Activated CD4-positive, alpha-beta T cell treated with anti-CD3 and anti-CD28 coated beads, Interleukin-2, amount 50 U/mL, for 24 hours (primary cell): ENCODE measurements around the gene CLDN24.

ENCODE experiments used
- DNase-seq, 2 donors: peaks; one replicate each; pipeline ENCODE4 v3.0.0-alpha.2; 2020; ENCODE audit warnings: low read depth in 1 of 2, low spot score in 1 of 2

CLDN24 gene

DNA sequence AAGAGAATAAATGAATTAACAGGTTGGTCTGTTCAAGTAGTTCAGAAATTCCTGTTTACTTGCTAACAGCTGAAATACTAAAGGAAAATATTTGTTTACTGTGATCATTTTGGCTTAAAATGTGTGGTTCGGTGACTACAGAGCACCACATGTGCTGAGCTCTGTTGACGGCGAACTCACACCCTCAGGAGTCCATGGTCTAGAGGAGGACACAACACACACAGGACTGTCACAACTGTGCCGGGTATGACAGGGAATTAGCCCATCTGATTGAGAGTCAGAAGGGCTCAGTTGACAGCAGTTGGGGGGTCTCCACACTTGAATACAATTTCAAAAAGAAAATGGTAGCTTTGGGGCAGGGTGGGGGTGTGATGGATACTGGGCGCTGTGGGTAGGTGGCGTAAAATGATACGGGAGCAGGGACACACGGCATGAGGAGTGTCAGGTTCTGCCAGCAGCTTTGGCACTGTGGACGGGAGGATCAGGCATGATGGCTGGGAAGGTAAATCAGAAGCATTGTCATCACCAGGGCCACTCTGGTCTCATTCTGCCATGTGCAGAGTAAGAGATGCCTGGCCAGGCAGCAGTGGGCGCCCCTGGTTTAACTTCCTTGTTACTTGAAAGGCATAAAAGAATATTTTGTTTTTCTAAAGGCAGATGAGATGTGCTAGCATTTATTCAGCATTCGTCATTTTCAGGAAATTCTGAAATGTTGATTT lies 35.5 kb downstream of the CLDN24 start:
- DNase-seq, result no peak

DNA sequence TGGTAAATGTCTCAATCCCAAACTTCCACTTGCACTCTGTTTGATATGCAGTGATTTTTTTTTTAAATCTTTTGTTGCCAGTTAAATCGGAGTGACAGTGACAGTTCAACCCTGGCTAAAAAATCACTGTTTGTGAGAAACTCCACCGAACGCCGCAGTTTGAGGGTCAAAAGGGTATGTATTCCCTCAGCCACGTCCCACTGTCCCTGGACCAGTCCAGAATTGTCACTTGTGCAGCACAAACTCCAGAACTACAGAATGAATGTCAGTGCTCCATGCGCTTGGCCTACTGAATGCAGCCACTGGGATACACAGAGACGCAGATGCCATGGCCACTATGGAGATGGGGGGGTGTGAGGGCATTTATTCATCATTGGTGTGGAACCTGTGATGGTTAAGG lies 36.3 kb downstream of the CLDN24 start:
- DNase-seq, result no peak

DNA sequence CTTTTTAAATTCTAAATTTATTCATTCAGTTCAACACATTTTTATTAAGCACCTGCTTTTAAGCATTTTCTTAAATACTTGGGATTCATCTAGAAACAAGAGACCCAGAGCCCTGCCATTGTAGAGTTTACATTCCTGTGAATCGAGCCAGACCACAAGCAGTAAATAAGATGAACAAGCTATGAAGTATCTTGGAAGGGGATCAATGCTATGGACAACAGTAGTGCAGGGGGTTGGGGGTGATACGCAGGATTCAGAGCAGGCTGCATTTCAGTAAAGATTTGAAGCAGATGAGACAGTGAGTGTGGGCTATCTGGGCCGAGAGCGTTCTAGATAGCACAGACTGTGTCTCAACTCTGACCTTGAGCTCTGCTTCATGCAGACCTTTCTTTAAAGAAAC lies 37.3 kb downstream of the CLDN24 start:
- no peak for DNase-seq

DNA sequence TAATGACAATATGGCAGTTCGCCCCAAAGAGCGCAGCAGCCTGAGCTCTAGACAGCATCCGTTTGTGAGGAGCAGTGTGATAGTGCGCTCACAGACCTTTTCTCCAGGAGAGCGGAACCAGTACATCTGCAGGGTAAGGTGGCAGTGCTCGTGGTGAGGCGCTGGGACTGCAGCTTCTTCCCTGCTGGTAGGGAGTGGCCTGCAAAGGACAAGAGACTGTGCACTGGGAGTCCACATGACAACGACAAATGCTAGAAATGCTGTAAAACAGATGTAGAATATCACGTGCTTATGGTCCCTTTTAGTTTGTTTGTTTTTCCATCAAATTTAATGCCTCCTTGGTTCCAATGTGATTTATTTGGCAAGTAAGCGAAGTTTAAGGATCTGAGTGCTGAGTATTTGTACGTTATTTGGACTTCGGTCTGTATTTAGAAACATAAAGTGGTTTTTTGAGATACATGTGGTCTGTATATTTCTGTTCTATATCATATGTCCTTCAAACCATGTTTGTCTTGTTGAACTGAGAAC lies 37.9 kb downstream of the CLDN24 start:
- DNase-seq, result no peak

DNA sequence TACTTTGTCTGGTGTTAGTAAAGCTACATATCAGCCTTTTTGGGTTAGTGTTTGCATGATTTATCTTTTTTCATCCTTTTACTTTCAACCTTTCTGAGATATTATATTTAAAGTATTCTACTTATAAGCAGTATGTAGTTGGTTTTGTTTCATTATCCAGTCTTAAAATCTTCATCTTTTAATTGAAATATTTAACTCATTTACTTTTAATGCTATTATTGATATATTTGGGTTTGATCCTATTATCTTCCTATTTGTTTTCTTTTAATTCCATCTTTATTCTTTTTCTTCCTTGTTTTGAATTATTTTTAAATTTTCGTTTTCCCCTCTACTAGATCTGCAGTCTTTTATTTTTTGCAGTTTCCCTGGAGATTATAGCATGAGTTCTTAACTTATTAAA lies 46.1 kb downstream of the CLDN24 start:
- DNase-seq, result no peak

DNA sequence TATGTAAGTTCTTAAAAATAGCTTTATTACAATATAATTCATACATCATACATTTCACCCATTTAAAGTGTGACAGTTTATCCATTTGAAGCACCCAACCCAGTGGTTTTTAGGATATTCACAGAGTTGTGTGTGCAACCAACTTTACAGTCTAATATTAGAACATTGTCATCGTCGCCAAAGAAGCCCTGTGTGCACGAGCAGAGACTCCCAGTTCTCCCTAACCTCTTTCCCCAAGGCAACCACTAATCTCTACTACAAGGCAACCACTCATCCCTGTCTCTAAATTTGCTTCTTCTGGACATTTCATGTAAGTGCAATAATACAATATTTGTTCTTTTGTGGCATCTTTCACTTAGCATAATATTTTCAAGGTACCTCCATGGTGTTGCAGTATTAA lies 49.8 kb downstream of the CLDN24 start:
- no peak for DNase-seq
